H1 (cell line): ENCODE results near the gene MRPL40. TPM values are rescaled to one million over a fixed set of nuclear protein-coding genes. Genes with fewer than 3 reads are reported as not detected.

Source experiments
- CTCF ChIA-PET: fragments of 300-600 bp; sonication (Branson Sonifier 250); formaldehyde crosslinking; loops from one replicate; lab custom pipeline; 2021; ENCODE audit not compliant: partially characterized antibody; lab: Charles Lee
- POLR2A ChIA-PET: fragments of 300-600 bp; sonication (Branson Sonifier 250); formaldehyde crosslinking; loops from one replicate; lab custom pipeline; 2021; ENCODE audit warnings: inconsistent platforms; ENCODE audit not compliant: partially characterized antibody; lab: Charles Lee
- DNase-seq, 2 experiments: peaks; one replicate each; pipeline versions ENCODE4 v3.0.0 to v3.0.0-alpha.2; 2010 to 2022; ENCODE audit warnings: low spot score in 2 of 2, low read depth in 1 of 2, mixed read lengths in 1 of 2
- FAIRE-seq: peaks from 2 replicates; lab custom pipeline; 2011; peaks lifted over from hg19 to GRCh38; lab: Jason Lieb, UNC
- H2AFZ ChIP-seq: 2 replicates; pipeline ENCODE4 v1.8.1; 2012; ENCODE audit warnings: low read length, inconsistent platforms
- H2AK5ac ChIP-seq: 2 replicates; pipeline ENCODE4 v1.6.1; 2013; ENCODE audit warnings: low read depth, low read length
- H2BK120ac ChIP-seq: replicated peaks from 2 replicates; pipeline ENCODE3; 2013; ENCODE audit warnings: low read depth, low read length, inconsistent platforms
- H2BK12ac ChIP-seq: 2 replicates; pipeline ENCODE4 v1.6.1; 2013; ENCODE audit warnings: low read depth, low read length
- H2BK15ac ChIP-seq: 2 replicates; pipeline ENCODE4 v1.6.1; 2013; ENCODE audit warnings: low read length
- H2BK20ac ChIP-seq: 2 replicates; pipeline ENCODE4 v1.6.1; 2013; ENCODE audit warnings: low read length
- H2BK5ac ChIP-seq: 2 replicates; pipeline ENCODE4 v1.6.1; 2013; ENCODE audit warnings: low read depth, low read length
- H3K14ac ChIP-seq: 2 replicates; pipeline ENCODE4 v1.6.1; 2013; ENCODE audit warnings: inconsistent platforms; ENCODE audit not compliant: insufficient read length
- H3K18ac ChIP-seq: 2 replicates; pipeline ENCODE4 v1.6.1; 2013; ENCODE audit warnings: low read length; ENCODE audit errors: extremely low read depth
- H3K23ac ChIP-seq: 2 replicates; pipeline ENCODE4 v1.6.1; 2013; ENCODE audit warnings: inconsistent platforms; ENCODE audit not compliant: insufficient read length
- H3K23me2 ChIP-seq: 2 replicates; pipeline ENCODE4 v1.6.1; 2013; ENCODE audit warnings: low read depth, low read length
- H3K27ac ChIP-seq: 2 replicates; pipeline ENCODE4 v1.6.1; 2011; ENCODE audit warnings: low read depth, low read length, inconsistent platforms
- H3K27me3 ChIP-seq, 4 experiments: replicated peaks in 1 of 4; 1 replicate in 1 of 4; 2 replicates in 3 of 4; pipeline versions ENCODE4 v1.6.1 to v1.8.1; 2011 to 2013; ENCODE audit warnings: low read length in 3 of 4, mild to moderate bottlenecking in 3 of 4, inconsistent platforms in 2 of 4, mixed read lengths in 2 of 4, moderate library complexity in 1 of 4; ENCODE audit not compliant: control insufficient read depth in 3 of 4, insufficient read depth in 3 of 4; ENCODE audit errors: extremely low read depth in 1 of 4
- H3K36me3 ChIP-seq, 4 experiments: 2 replicates each; pipeline versions ENCODE4 v1.6.1 to v1.8.1; 2011 to 2013; ENCODE audit warnings: mild to moderate bottlenecking in 4 of 4, low read length in 3 of 4, moderate library complexity in 2 of 4, control low read depth in 1 of 4, inconsistent platforms in 1 of 4; ENCODE audit not compliant: insufficient read depth in 4 of 4, control insufficient read depth in 2 of 4
- H3K4ac ChIP-seq: replicated peaks from 2 replicates; pipeline ENCODE3; 2013; ENCODE audit warnings: low read length, low read depth, mixed read lengths, inconsistent platforms; ENCODE audit not compliant: insufficient read length
- H3K4me1 ChIP-seq, 4 experiments: replicated peaks in 1 of 4; 1 replicate in 1 of 4; 2 replicates in 3 of 4; pipeline versions ENCODE4 v1.6.1 to v1.8.1; 2011 to 2013; ENCODE audit warnings: low read length in 3 of 4, inconsistent platforms in 2 of 4, mixed read lengths in 1 of 4; ENCODE audit not compliant: insufficient read depth in 4 of 4, control insufficient read depth in 3 of 4
- H3K4me2 ChIP-seq, 2 experiments: 2 replicates each; pipeline versions ENCODE4 v1.6.1 to v1.8.1; 2011 to 2013; ENCODE audit warnings: low read depth in 2 of 2, low read length in 2 of 2, control low read depth in 1 of 2, inconsistent platforms in 1 of 2, mild to moderate bottlenecking in 1 of 2; ENCODE audit not compliant: insufficient read depth in 1 of 2
- H3K4me3 ChIP-seq, 4 experiments: fragments of 200-600, 300-600 bp in 1 of 4; sonication (generic), shearing (Covaris generic), sonication (Bioruptor Twin) in 1 of 4; 2 replicates each; pipeline versions ENCODE4 v1.5.1 to v1.8.1; 2011 to 2016; ENCODE audit warnings: low read length in 4 of 4, low read depth in 3 of 4, control low read depth in 2 of 4, inconsistent platforms in 2 of 4, mild to moderate bottlenecking in 2 of 4, mixed read lengths in 1 of 4, moderate library complexity in 1 of 4; ENCODE audit not compliant: insufficient read depth in 2 of 4; ENCODE audit errors: extremely low read depth in 1 of 4
- H3K56ac ChIP-seq: replicated peaks from 2 replicates; pipeline ENCODE3; 2013; ENCODE audit warnings: low read depth, mild to moderate bottlenecking, mixed read lengths, low read length, inconsistent platforms; ENCODE audit not compliant: insufficient read length
- H3K79me1 ChIP-seq: 2 replicates; pipeline ENCODE4 v1.6.1; 2013; ENCODE audit warnings: low read depth, low read length, control low read depth
- H3K79me2 ChIP-seq, 2 experiments: 2 replicates each; pipeline versions ENCODE4 v1.6.1 to v1.8.1; 2012 to 2013; ENCODE audit warnings: low read length in 2 of 2, mild to moderate bottlenecking in 2 of 2, inconsistent platforms in 1 of 2; ENCODE audit not compliant: insufficient read depth in 2 of 2, control insufficient read depth in 1 of 2
- H3K9ac ChIP-seq, 4 experiments: replicated peaks in 1 of 4; 1 replicate in 1 of 4; 2 replicates in 3 of 4; pipeline versions ENCODE4 v1.6.1 to v1.8.1; 2011 to 2013; ENCODE audit warnings: low read depth in 3 of 4, low read length in 3 of 4, control low read depth in 2 of 4, mild to moderate bottlenecking in 2 of 4, moderate library complexity in 2 of 4, inconsistent platforms in 1 of 4; ENCODE audit errors: extremely low read depth in 1 of 4
- H3K9me3 ChIP-seq, 2 experiments: 2 replicates each; pipeline versions ENCODE4 v1.6.1 to v1.8.1; 2012 to 2013; ENCODE audit warnings: mild to moderate bottlenecking in 2 of 2, moderate library complexity in 2 of 2, control low read depth in 1 of 2, inconsistent platforms in 1 of 2, low read depth in 1 of 2, low read length in 1 of 2, mixed read lengths in 1 of 2; ENCODE audit not compliant: insufficient read depth in 2 of 2
- H4K20me1 ChIP-seq, 2 experiments: replicated peaks in 1 of 2; 2 replicates each; pipeline versions ENCODE3 to v1.8.1; 2011 to 2013; ENCODE audit warnings: inconsistent platforms in 2 of 2, low read length in 2 of 2, mild to moderate bottlenecking in 1 of 2; ENCODE audit not compliant: insufficient read depth in 2 of 2, control insufficient read depth in 1 of 2
- H4K5ac ChIP-seq: 2 replicates; pipeline ENCODE4 v1.6.1; 2013; ENCODE audit warnings: low read length, low read depth, mixed read lengths, inconsistent platforms; ENCODE audit not compliant: insufficient read length
- H4K8ac ChIP-seq: 2 replicates; pipeline ENCODE4 v1.8.0; 2013; ENCODE audit warnings: mild to moderate bottlenecking, moderate library complexity, low read length, inconsistent platforms; ENCODE audit not compliant: insufficient read depth; ENCODE audit errors: extremely low read depth
- H4K91ac ChIP-seq: replicated peaks from 2 replicates; pipeline ENCODE3; 2013; ENCODE audit warnings: low read length, mixed read lengths, inconsistent platforms; ENCODE audit not compliant: insufficient read length
- BACH1 ChIP-seq: IDR thresholded peaks from 2 replicates; pipeline ENCODE4 v1.6.1; 2012; ENCODE audit warnings: low read length, improper control_type of control experiment
- CHD1 ChIP-seq: IDR thresholded peaks from 2 replicates; pipeline ENCODE4 v1.6.1; 2012; ENCODE audit warnings: low read depth, low read length, improper control_type of control experiment
- CHD2 ChIP-seq: IDR thresholded peaks from 2 replicates; pipeline ENCODE4 v1.6.1; 2012; ENCODE audit warnings: low read length, improper control_type of control experiment
- EGR1 ChIP-seq: IDR thresholded peaks from 2 replicates; pipeline ENCODE4 v1.6.1; 2011; ENCODE audit warnings: low read depth, low read length, borderline replicate concordance
- EZH2 ChIP-seq: fragments of 200-600 bp; sonication (generic); IDR thresholded peaks from 2 replicates; pipeline ENCODE4 v1.7.1; 2012; ENCODE audit warnings: low read depth, mild to moderate bottlenecking, moderate library complexity, low read length, inconsistent platforms; ENCODE audit not compliant: severe bottlenecking
- GTF2F1 ChIP-seq: IDR thresholded peaks from 2 replicates; pipeline ENCODE4 v1.6.1; 2012; ENCODE audit warnings: low read depth, low read length, improper control_type of control experiment, borderline replicate concordance
- RBBP5 ChIP-seq: IDR thresholded peaks from 2 replicates; pipeline ENCODE4 v1.7.1; 2012; ENCODE audit warnings: low read depth, mild to moderate bottlenecking, inconsistent platforms, low read length, moderate library complexity, borderline replicate concordance
- SIN3A ChIP-seq, 2 experiments: IDR thresholded peaks in 1 of 2; conservative IDR thresholded peaks in 1 of 2; 2 replicates each; pipeline ENCODE4 v1.6.1; 2011 to 2012; ENCODE audit warnings: low read length in 2 of 2, improper control_type of control experiment in 1 of 2, low read depth in 1 of 2, mild to moderate bottlenecking in 1 of 2
- SP2 ChIP-seq: IDR thresholded peaks from 2 replicates; pipeline ENCODE4 v1.6.1; 2012; ENCODE audit warnings: mild to moderate bottlenecking, low read length, inconsistent platforms
- TAF1 ChIP-seq: IDR thresholded peaks from 2 replicates; pipeline ENCODE4 v1.6.1; 2011; ENCODE audit warnings: mild to moderate bottlenecking, low read depth, low read length
- WGBS, 2 experiments: shearing (Covaris generic) in 1 of 2; methylation state at CpG; one replicate each; pipeline versions ENCODE4 v1.1.6 to v1.1.7; 2013 to 2015; ENCODE audit warnings: low lambda C conversion rate in 2 of 2, mixed read lengths in 2 of 2, inconsistent platforms in 1 of 2, low coverage in 1 of 2, missing lambda C conversion rate in 1 of 2; ENCODE audit not compliant: insufficient replicate concordance in 2 of 2, insufficient coverage in 1 of 2, insufficient read length in 1 of 2; ENCODE audit errors: extremely low coverage in 1 of 2, missing lambda C conversion rate in 1 of 2; 5-methylcytosine and 5-hydroxymethylcytosine counted together
- polyA plus RNA-seq, 7 experiments: library from polyadenylated mRNA; depleted of rRNA in 3 of 7; stranded (reverse) in 5 of 7; unstranded in 2 of 7; fragments of >200 nt in 5 of 7; fragments of 200-250 nt in 2 of 7; gene quantifications; 1 replicate in 5 of 7; 2 replicates in 1 of 7; 4 replicates in 1 of 7; pipeline versions ENCODE4 v1.2.1 to v1.2.3, GENCODE V29; 2011 to 2013; ENCODE audit warnings: missing spikeins in 2 of 7, mixed read lengths in 2 of 7
- total RNA-seq: library from RNA; stranded (reverse); fragmentation: NEBNext Ultra II Directional; extraction: Animal tissue kit (Norgen Biotek cat#: 25700); gene quantifications from 2 replicates; pipeline ENCODE4 v1.2.1, GENCODE V29; 2021

MRPL40 gene
- total and polyA plus RNA-seq, 2 of the 8 experiments (the other 6 are each of a cell fraction or from before 2014, with no cell fraction given): 12.4 to 14.5 TPM

DNA sequence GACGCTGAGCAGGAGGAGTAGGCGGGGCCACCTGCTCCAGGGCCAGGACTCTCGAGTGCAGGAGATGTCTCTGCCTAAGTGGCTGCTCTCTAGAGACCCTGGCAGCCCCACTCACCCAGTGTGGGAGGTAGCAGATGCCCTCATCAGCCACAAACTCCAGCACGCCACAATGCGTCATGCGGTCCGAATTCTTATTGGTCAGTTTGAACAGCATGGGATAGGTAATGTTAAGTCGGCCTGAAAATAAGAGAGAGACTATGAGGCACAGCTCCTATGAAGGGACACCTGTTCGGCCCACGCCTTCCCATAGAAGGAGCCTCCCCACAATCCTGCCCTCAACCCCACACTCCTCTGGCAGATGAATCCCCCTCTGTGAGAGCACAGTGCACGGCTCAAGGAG lies 39.2 kb downstream of the MRPL40 start:
- Histone ChIP-seq H2BK15ac (no peak overlapping the region), H3K23ac (no peak overlapping the region), H2BK5ac (no peak overlapping the region), H4K91ac (no peak overlapping the region), H3K4me2 (no peak overlapping the region), H4K5ac (no peak overlapping the region), H2BK20ac (no peak overlapping the region), H3K4ac (no peak overlapping the region), H3K4me1 (no peaks in the 10 kb centered on the region), H2BK120ac (no peak overlapping the region), H3K56ac (no peak overlapping the region), H3K27me3 (no peaks in the 10 kb centered on the region), H3K27ac (no peak overlapping the region), H4K20me1 (peaks cover 4 to 28% of the 10 kb centered on the region in 2 experiments), H4K8ac (no peak overlapping the region), H3K18ac (no peak overlapping the region), H2AFZ (no peak overlapping the region), H3K9ac (no peak overlapping the region), H3K14ac (no peak overlapping the region), H3K36me3 (peaks cover 32 to 53% (median 42%) of the 10 kb centered on the region in 4 experiments; a peak in 7 of 8 replicates), H3K79me2 (peaks cover 0 to 18% of the 10 kb centered on the region in 2 experiments; a peak in 2 of 4 replicates), H2BK12ac (no peak overlapping the region), H3K79me1 (peaks cover 7% of the 10 kb centered on the region), H3K4me3 (no peak overlapping the region), H3K23me2 (no peaks in the 10 kb centered on the region), H2AK5ac (no peak overlapping the region), H3K9me3 (no peaks in the 10 kb centered on the region)
- no peak for TF ChIP-seq BACH1
- TF ChIP-seq CHD1: no peak
- no peak for TF ChIP-seq SIN3A (conservative IDR thresholded peaks at IDR 0.05 in 1 of 2, IDR thresholded peaks at IDR 0.05 in 1 of 2; ENCODE audit: low read depth in 1 of 2, low read length in 2 of 2)
- TF ChIP-seq SP2: no peak
- TF ChIP-seq TAF1: no peak
- TF ChIP-seq CHD2: no peak
- TF ChIP-seq EZH2: no peak
- no peak for TF ChIP-seq RBBP5
- no peak for TF ChIP-seq EGR1
- no peak for TF ChIP-seq GTF2F1
- POLR2A ChIA-PET: interaction anchor here (1.1 kb wide), 1 partner anchor 26 kb away, joined by 3 read pairs; no protein-coding TSS in a partner anchor
- FAIRE-seq: no peak
- WGBS, 2 experiments: 88% methylated on average over 11 of the region's 11 CpGs; no CpG with 5 or more reads in 1 of the 2 experiments
- no peak for DNase-seq
- CTCF ChIA-PET: interaction anchor here (2.2 to 3.4 kb wide), 2 partner anchors 7 to 158 kb away, joined by 14 to 34 read pairs; no protein-coding TSS in a partner anchor
